IMR-90 (cell line): ENCODE results near the gene NEK11. TPM values are rescaled to one million over a fixed set of nuclear protein-coding genes. Genes with fewer than 3 reads are reported as not detected.

ENCODE experiments used
- ATAC-seq: fragments of 200-7000 bp; cut with Tn5 transposase; 2 replicates; pipeline ENCODE4 v1.9.1; 2020; ENCODE audit warnings: low read depth, mild to moderate bottlenecking, moderate library complexity
- BruUV-seq: library from RNA; stranded (reverse); fragments of 400-500 nt; replicated peaks from 2 replicates; lab custom pipeline; 2021; lab: Mats Ljungman, UMichigan
- CTCF ChIA-PET: fragments of 300-600 bp; formaldehyde crosslinking; extraction: SDS; loops from one replicate; lab custom pipeline; 2021; ENCODE audit warnings: antibody characterized with exemption; lab: Yijun Ruan, JAX
- POLR2A ChIA-PET: fragments of 300-600 bp; sonication (Branson Sonifier 250); formaldehyde crosslinking; loops from one replicate; lab custom pipeline; 2022; ENCODE audit warnings: antibody characterized with exemption; ENCODE audit not compliant: unreplicated experiment; lab: Charles Lee
- DNase-seq: peaks from one replicate; pipeline ENCODE4 v3.0.0; 2013
- H2AFZ ChIP-seq: replicated peaks from 2 replicates; pipeline ENCODE3; 2013; ENCODE audit warnings: low read length, mild to moderate bottlenecking; ENCODE audit not compliant: poor library complexity
- H2AK5ac ChIP-seq: 2 replicates; pipeline ENCODE4 v1.6.1; 2013; ENCODE audit warnings: low read depth, low read length, inconsistent platforms
- H2AK9ac ChIP-seq: replicated peaks from 2 replicates; pipeline ENCODE3; 2013; ENCODE audit warnings: mild to moderate bottlenecking, low read depth, low read length, moderate library complexity; ENCODE audit not compliant: poor library complexity
- H2BK120ac ChIP-seq: 2 replicates; pipeline ENCODE4 v1.6.1; 2013; ENCODE audit warnings: low read depth, low read length, inconsistent platforms
- H2BK15ac ChIP-seq: 3 replicates; pipeline ENCODE4 v1.6.1; 2013; ENCODE audit warnings: low read depth, low read length, inconsistent platforms
- H2BK20ac ChIP-seq: 2 replicates; pipeline ENCODE4 v1.6.1; 2013; ENCODE audit warnings: low read depth, mild to moderate bottlenecking, inconsistent platforms, low read length, moderate library complexity
- H2BK5ac ChIP-seq: 2 replicates; pipeline ENCODE4 v1.6.1; 2013; ENCODE audit warnings: mild to moderate bottlenecking, low read depth, low read length, inconsistent platforms; ENCODE audit not compliant: poor library complexity, severe bottlenecking
- H3K14ac ChIP-seq: replicated peaks from 2 replicates; pipeline ENCODE4 v1.6.1; 2013; ENCODE audit warnings: low read depth, low read length, inconsistent platforms
- H3K18ac ChIP-seq: 2 replicates; pipeline ENCODE4 v1.6.1; 2013; ENCODE audit warnings: low read depth, low read length, control low read depth
- H3K23ac ChIP-seq: 2 replicates; pipeline ENCODE4 v1.6.1; 2013; ENCODE audit warnings: low read depth, low read length, inconsistent platforms
- H3K27ac ChIP-seq: 2 replicates; pipeline ENCODE4 v1.5.1; 2013; ENCODE audit warnings: mild to moderate bottlenecking, control low read depth, low read length; ENCODE audit not compliant: insufficient read depth
- H3K27me3 ChIP-seq: 2 replicates; pipeline ENCODE4 v1.6.1; 2013; ENCODE audit warnings: low read length; ENCODE audit not compliant: control insufficient read depth, insufficient read depth
- H3K36me3 ChIP-seq: 2 replicates; pipeline ENCODE4 v1.6.1; 2013; ENCODE audit warnings: low read length, mixed read lengths; ENCODE audit not compliant: control insufficient read depth, insufficient read depth
- H3K4ac ChIP-seq: 2 replicates; pipeline ENCODE4 v1.6.1; 2013; ENCODE audit warnings: low read depth, low read length, inconsistent platforms
- H3K4me1 ChIP-seq: 2 replicates; pipeline ENCODE4 v1.6.1; 2013; ENCODE audit warnings: low read length, mixed read lengths; ENCODE audit not compliant: control insufficient read depth, insufficient read depth
- H3K4me2 ChIP-seq: 2 replicates; pipeline ENCODE4 v1.6.1; 2013; ENCODE audit warnings: low read depth, mild to moderate bottlenecking, control low read depth, low read length, moderate library complexity
- H3K4me3 ChIP-seq: 2 replicates; pipeline ENCODE4 v1.5.1; 2013; ENCODE audit warnings: low read depth, mild to moderate bottlenecking, control low read depth, low read length, moderate library complexity; ENCODE audit not compliant: insufficient read depth
- H3K56ac ChIP-seq: 2 replicates; pipeline ENCODE4 v1.6.1; 2013; ENCODE audit warnings: low read length, inconsistent platforms; ENCODE audit not compliant: insufficient read depth; ENCODE audit errors: extremely low read depth
- H3K79me1 ChIP-seq, 2 experiments: 2 replicates each; pipeline ENCODE4 v1.6.1; 2013; ENCODE audit warnings: low read length in 2 of 2, inconsistent platforms in 1 of 2, low read depth in 1 of 2
- H3K9ac ChIP-seq: 2 replicates; pipeline ENCODE4 v1.6.1; 2013; ENCODE audit warnings: low read depth, low read length, control low read depth
- H3K9me1 ChIP-seq: 2 replicates; pipeline ENCODE4 v1.6.1; 2013; ENCODE audit warnings: low read length, inconsistent platforms; ENCODE audit not compliant: insufficient read depth
- H3K9me3 ChIP-seq: 2 replicates; pipeline ENCODE4 v1.6.1; 2013; ENCODE audit warnings: low read length; ENCODE audit not compliant: control insufficient read depth, insufficient read depth
- H4K20me1 ChIP-seq: 2 replicates; pipeline ENCODE4 v1.6.1; 2013; ENCODE audit warnings: low read length, inconsistent platforms; ENCODE audit not compliant: insufficient read depth
- H4K5ac ChIP-seq: 2 replicates; pipeline ENCODE4 v1.6.1; 2013; ENCODE audit warnings: mild to moderate bottlenecking, low read depth, low read length, control low read depth
- H4K8ac ChIP-seq, 2 experiments: 2 replicates each; pipeline ENCODE4 v1.6.1; 2013; ENCODE audit warnings: low read depth in 2 of 2, low read length in 2 of 2, control low read depth in 1 of 2, inconsistent platforms in 1 of 2
- H4K91ac ChIP-seq: 2 replicates; pipeline ENCODE4 v1.6.1; 2013; ENCODE audit warnings: low read depth, low read length, inconsistent platforms; ENCODE audit not compliant: insufficient read depth
- BHLHE40 ChIP-seq: fragments of 150-350 bp; IDR thresholded peaks from 2 replicates; pipeline ENCODE4 v1.6.1; 2016; ENCODE audit warnings: mild to moderate bottlenecking, low read depth, low read length
- CEBPB ChIP-seq: IDR thresholded peaks from 2 replicates; pipeline ENCODE4 v1.6.1; 2012; ENCODE audit warnings: low read depth, low read length, improper control_type of control experiment
- CHD1 ChIP-seq: IDR thresholded peaks from 2 replicates; pipeline ENCODE4 v1.6.1; 2012; ENCODE audit warnings: low read depth, low read length, improper control_type of control experiment
- CTCF ChIP-seq: conservative IDR thresholded peaks from 2 replicates; pipeline ENCODE4 v1.5.1; 2012; ENCODE audit warnings: mild to moderate bottlenecking, low read depth, low read length, improper control_type of control experiment
- ELK1 ChIP-seq: fragments of 150-350 bp; IDR thresholded peaks from 2 replicates; pipeline ENCODE4 v1.6.1; 2016; ENCODE audit warnings: low read depth, mild to moderate bottlenecking, low read length, moderate library complexity, borderline replicate concordance
- FOS ChIP-seq: fragments of 150-350 bp; IDR thresholded peaks from 2 replicates; pipeline ENCODE4 v1.6.1; 2016; ENCODE audit warnings: low read depth, low read length
- MAFK ChIP-seq: IDR thresholded peaks from 2 replicates; pipeline ENCODE4 v1.6.1; 2012; ENCODE audit warnings: low read depth, low read length, improper control_type of control experiment
- MXI1 ChIP-seq: IDR thresholded peaks from 2 replicates; pipeline ENCODE4 v1.6.1; 2012; ENCODE audit warnings: low read depth, mild to moderate bottlenecking, low read length, moderate library complexity, borderline replicate concordance
- NFE2L2 ChIP-seq: fragments of 150-350 bp; IDR thresholded peaks from 2 replicates; pipeline ENCODE4 v1.6.1; 2016; ENCODE audit warnings: low read depth, mild to moderate bottlenecking, low read length
- POLR2A ChIP-seq: IDR thresholded peaks from 2 replicates; pipeline ENCODE4 v1.6.1; 2012; ENCODE audit warnings: mild to moderate bottlenecking, low read depth, low read length
- RAD21 ChIP-seq: IDR thresholded peaks from 2 replicates; pipeline ENCODE4 v1.6.1; 2012; ENCODE audit warnings: low read length, improper control_type of control experiment
- RCOR1 ChIP-seq: IDR thresholded peaks from 2 replicates; pipeline ENCODE4 v1.6.1; 2012; ENCODE audit warnings: mild to moderate bottlenecking, low read length, improper control_type of control experiment; ENCODE audit not compliant: insufficient replicate concordance
- RFX5 ChIP-seq: IDR thresholded peaks from 2 replicates; pipeline ENCODE4 v1.8.0; 2012; ENCODE audit warnings: low read depth, mild to moderate bottlenecking, low read length, moderate library complexity
- SMC3 ChIP-seq: fragments of 150-350 bp; IDR thresholded peaks from 2 replicates; pipeline ENCODE4 v1.6.1; 2016; ENCODE audit warnings: low read depth, mild to moderate bottlenecking, antibody characterized with exemption, low read length, moderate library complexity
- WGBS, 2 experiments: methylation state at CpG; one replicate each; pipeline versions ENCODE4 v1.1.5 to v1.1.7; 2013; ENCODE audit warnings: missing lambda C conversion rate in 2 of 2; ENCODE audit not compliant: insufficient read length in 1 of 2; ENCODE audit errors: extremely low coverage in 2 of 2; 5-methylcytosine and 5-hydroxymethylcytosine counted together
- dilution Hi-C: fragments of 300-500 bp; cut with HindIII; formaldehyde crosslinking; loops from one replicate; pipeline ENCODE4 v1.14.3; 2018; ENCODE audit warnings: low sequenced_read_pairs; ENCODE audit not compliant: unreplicated experiment
- in situ Hi-C: fragments of 300-500 bp; cut with MboI; formaldehyde crosslinking; loops from 3 replicates; pipeline ENCODE4 v1.14.3; 2019; ENCODE audit warnings: low sequenced_read_pairs, inconsistent platforms, mixed read lengths
- intact Hi-C: fragments of 100-400 bp; cut with micrococcal nuclease; formaldehyde crosslinking; loops from 2 replicates; pipeline ENCODE4 v1.10.0; 2022
- polyA plus RNA-seq, 3 experiments: library from polyadenylated mRNA; depleted of rRNA; stranded (reverse); fragments of >200 nt; gene quantifications; 2 replicates each; pipeline ENCODE4 v1.2.3, GENCODE V29; 2012; ENCODE audit warnings: low replicate concordance in 1 of 3
- total RNA-seq: library from RNA; depleted of rRNA; stranded (reverse); fragments of >200 nt; gene quantifications from 2 replicates; pipeline ENCODE4 v1.2.3, GENCODE V29; 2012
- TF ChIP-seq, protein P1 (sequence below): fragments of 150-350 bp; IDR thresholded peaks from 2 replicates; pipeline ENCODE4 v1.6.1; 2017; ENCODE audit warnings: mild to moderate bottlenecking, antibody characterized with exemption, low read length, low read depth

NEK11 gene
- total and polyA plus RNA-seq, 2 of the 4 experiments (the other 2 are of a cell fraction) = 1.1 to 1.6 TPM

DNA sequence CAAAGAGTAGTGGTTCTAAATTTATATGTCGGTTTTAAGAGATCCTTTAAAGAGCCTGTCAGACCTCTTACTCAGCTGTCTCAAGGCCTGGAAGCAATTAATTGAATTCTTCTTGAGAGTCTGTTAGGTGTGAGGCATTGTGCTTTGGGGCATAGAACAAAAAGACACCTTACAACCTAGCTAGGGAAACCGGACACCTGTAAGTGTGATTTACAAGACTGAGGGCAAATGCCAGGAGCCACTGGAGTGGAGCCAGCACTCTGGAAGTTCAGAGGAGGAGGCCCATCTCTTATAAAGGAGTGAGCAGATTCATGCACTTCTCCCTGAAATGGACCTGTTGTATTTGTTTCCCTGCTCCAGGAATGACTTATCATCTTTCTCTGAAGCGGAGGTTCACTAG lies 257.2 kb downstream of the NEK11 start:
- DNase-seq = no peak
- CTCF ChIA-PET = no interaction called here

More for the DNA sequence above, 257.2 kb downstream of the NEK11 start:
- in situ Hi-C loops = no loop called here
- no peaks in the 10 kb centered on the region for H3K36me3 ChIP-seq
- H3K4me3 ChIP-seq = no peak overlapping the region
- no peak overlapping the region for H3K4me2 ChIP-seq
- H2AK5ac ChIP-seq = no peak overlapping the region
- no peak overlapping the region for H3K14ac ChIP-seq
- no peak overlapping the region for H2AFZ ChIP-seq
- no peak overlapping the region for H2BK120ac ChIP-seq
- H3K9ac ChIP-seq = no peak overlapping the region
- no peak overlapping the region for H3K18ac ChIP-seq
- no peak overlapping the region for H4K91ac ChIP-seq
- no peak overlapping the region for H4K5ac ChIP-seq
- H2BK20ac ChIP-seq = no peak overlapping the region
- no peak overlapping the region for H2BK15ac ChIP-seq
- dilution Hi-C loops = no loop called here
- 67% methylated on average over 1 of the region's 3 CpGs; no CpG with 5 or more reads in 1 of the 2 experiments for WGBS, 2 experiments
- BruUV-seq = no TSS peak
- TF ChIP-seq ELK1 (no peak), FOS (no peak), POLR2A (no peak), MXI1 (no peak), SMC3 (no peak), MAFK (no peak), RCOR1 (no peak), RFX5 (no peak), CEBPB (no peak), CHD1 (no peak), RAD21 (no peak), NFE2L2 (no peak), BHLHE40 (no peak), CTCF (no peak)
- TF ChIP-seq, protein P1, sequence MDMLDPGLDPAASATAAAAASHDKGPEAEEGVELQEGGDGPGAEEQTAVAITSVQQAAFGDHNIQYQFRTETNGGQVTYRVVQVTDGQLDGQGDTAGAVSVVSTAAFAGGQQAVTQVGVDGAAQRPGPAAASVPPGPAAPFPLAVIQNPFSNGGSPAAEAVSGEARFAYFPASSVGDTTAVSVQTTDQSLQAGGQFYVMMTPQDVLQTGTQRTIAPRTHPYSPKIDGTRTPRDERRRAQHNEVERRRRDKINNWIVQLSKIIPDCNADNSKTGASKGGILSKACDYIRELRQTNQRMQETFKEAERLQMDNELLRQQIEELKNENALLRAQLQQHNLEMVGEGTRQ = no peak
- no peaks in the 10 kb centered on the region for H3K9me1 ChIP-seq
- no peak overlapping the region for H2BK5ac ChIP-seq
- H3K4me1 ChIP-seq = no peaks in the 10 kb centered on the region
- no peaks in the 10 kb centered on the region for H4K20me1 ChIP-seq
- POLR2A ChIA-PET = no interaction called here
- no peaks in the 10 kb centered on the region for H3K9me3 ChIP-seq
- no peaks in the 10 kb centered on the region for H3K79me1 ChIP-seq
- no peak overlapping the region for H3K56ac ChIP-seq
- no peak overlapping the region for H2AK9ac ChIP-seq
- no peak overlapping the region for H3K4ac ChIP-seq
- no peaks in the 10 kb centered on the region for H3K27me3 ChIP-seq
- ATAC-seq = no peak
- no peak overlapping the region for H3K27ac ChIP-seq
- no peak overlapping the region for H4K8ac ChIP-seq
- H3K23ac ChIP-seq = no peak overlapping the region
- intact Hi-C loops = no loop called here
